Umbilical cord (tissue), 2 donors: ENCODE results near the gene KIN. TPM values are rescaled to one million over a fixed set of nuclear protein-coding genes. Genes with fewer than 3 reads are reported as not detected.
"Not testable (repeated sequence)": the region's sequence is repeated elsewhere in the genome, so short reads cannot be mapped to it uniquely, and the experiment has no call there.

Source experiments
- DNase-seq: peaks from one replicate; pipeline ENCODE4 v3.0.0-alpha.2; 2015; ENCODE audit warnings: low spot score
- total RNA-seq: library from RNA; depleted of rRNA; stranded (reverse); fragments of >200 nt; gene quantifications from one replicate; pipeline ENCODE4 v1.2.3, GENCODE V29; 2014; ENCODE audit warnings: low replicate concordance; ENCODE audit not compliant: insufficient read depth

KIN gene
- total RNA-seq, 1 donor from 2014 or later = 10.1 TPM

GRCh38 chr10:7794251-7795026 is 6.6 kb upstream of the KIN start:
- no peak for DNase-seq

GRCh38 chr10:7792541-7792940 is 4.7 kb upstream of the KIN start:
- no peak for DNase-seq

GRCh38 chr10:7789390-7789789 is 1.6 kb upstream of the KIN start:
- no peak for DNase-seq

- DNase-seq = peak; percentile 40
These were observed 970 bp upstream of the KIN start for GRCh38 chr10:7788639-7789286.

GRCh38 chr10:7787150-7787856 is 490 bp downstream of the KIN start:
- peak; percentile 4 for DNase-seq

GRCh38 chr10:7786430-7786829 is 1.4 kb downstream of the KIN start:
- DNase-seq = no peak

GRCh38 chr10:7782194-7782593 is 5.6 kb downstream of the KIN start:
- not testable (repeated sequence) for DNase-seq

GRCh38 chr10:7776777-7777176 is 11.0 kb downstream of the KIN start:
- no peak for DNase-seq

GRCh38 chr10:7773845-7774801 is 13.7 kb downstream of the KIN start:
- no peak for DNase-seq

- DNase-seq = no peak
These were observed 19.4 kb downstream of the KIN start for GRCh38 chr10:7768417-7768816.

- no peak for DNase-seq
These were observed 20.6 kb downstream of the KIN start for GRCh38 chr10:7767209-7767608.

GRCh38 chr10:7766241-7766640 is 21.6 kb downstream of the KIN start:
- DNase-seq = no peak

GRCh38 chr10:7763929-7764328 is 23.9 kb downstream of the KIN start:
- peak; percentile 29 for DNase-seq

GRCh38 chr10:7756360-7756992 is 31.3 kb downstream of the KIN start:
- DNase-seq = no peak

- no peak for DNase-seq
These were observed 32.7 kb downstream of the KIN start for GRCh38 chr10:7755103-7755502.

- no peak for DNase-seq
These were observed 35.5 kb downstream of the KIN start for GRCh38 chr10:7752251-7752650.

- DNase-seq = no peak
These were observed 37.6 kb downstream of the KIN start for GRCh38 chr10:7750222-7750621.

GRCh38 chr10:7748637-7749036 is 39.2 kb downstream of the KIN start:
- DNase-seq = not testable (repeated sequence)

- no peak for DNase-seq
These were observed 43.5 kb downstream of the KIN start for GRCh38 chr10:7744307-7744706.

GRCh38 chr10:7738536-7739407 is 49.0 kb downstream of the KIN start:
- DNase-seq = no peak
